Measurements from ENCODE around the gene DAP3. TPM values are rescaled to one million over a fixed set of nuclear protein-coding genes. Genes with fewer than 3 reads are reported as not detected.
"Not testable (repeated sequence)": the region's sequence is repeated elsewhere in the genome, so short reads cannot be mapped to it uniquely, and the experiment has no call there.

DAP3 gene
- total and polyA plus RNA-seq, 7 donors: 82.3 to 145 (median 108) TPM

DNA sequence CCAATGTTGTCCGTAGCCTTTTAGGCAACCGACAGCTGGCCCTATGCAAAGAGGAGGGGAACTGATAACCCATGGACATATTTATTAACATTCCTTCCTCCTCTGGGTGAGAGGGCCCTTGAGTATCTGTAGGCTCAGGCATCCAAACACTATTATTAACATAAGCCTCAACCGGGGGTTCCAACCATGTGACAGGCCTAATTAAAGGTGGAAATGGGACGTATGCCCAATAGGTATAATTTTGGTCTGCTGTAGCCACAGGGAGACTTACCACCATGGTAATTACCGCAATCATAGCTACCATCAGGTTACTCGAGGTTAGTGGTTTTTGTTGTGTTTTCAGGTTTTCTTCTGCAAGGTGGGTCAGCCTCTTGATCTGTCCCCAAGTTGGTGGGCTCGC is 5.3 kb downstream of the DAP3 start:
- intact Hi-C loops (cut with DNase I): no loop called here
- Histone ChIP-seq H3K27me3 (ENCODE audit: insufficient read depth in 3 of 3, low read length in 2 of 3) (no peaks in the 10 kb centered on the region), H3K4me3 (no peak overlapping the region), H3K27ac (no peak overlapping the region), H3K4me1 (peaks cover 33% of the 10 kb centered on the region), H3K9me3 (no peaks in the 10 kb centered on the region), H3K36me3 (ENCODE audit: insufficient read depth in 1 of 2, low read depth in 1 of 2) (peaks cover 0 to 18% of the 10 kb centered on the region in 2 donors)
- DNase-seq (no peak), ATAC-seq (no peak)
- TF ChIP-seq, protein P1, sequence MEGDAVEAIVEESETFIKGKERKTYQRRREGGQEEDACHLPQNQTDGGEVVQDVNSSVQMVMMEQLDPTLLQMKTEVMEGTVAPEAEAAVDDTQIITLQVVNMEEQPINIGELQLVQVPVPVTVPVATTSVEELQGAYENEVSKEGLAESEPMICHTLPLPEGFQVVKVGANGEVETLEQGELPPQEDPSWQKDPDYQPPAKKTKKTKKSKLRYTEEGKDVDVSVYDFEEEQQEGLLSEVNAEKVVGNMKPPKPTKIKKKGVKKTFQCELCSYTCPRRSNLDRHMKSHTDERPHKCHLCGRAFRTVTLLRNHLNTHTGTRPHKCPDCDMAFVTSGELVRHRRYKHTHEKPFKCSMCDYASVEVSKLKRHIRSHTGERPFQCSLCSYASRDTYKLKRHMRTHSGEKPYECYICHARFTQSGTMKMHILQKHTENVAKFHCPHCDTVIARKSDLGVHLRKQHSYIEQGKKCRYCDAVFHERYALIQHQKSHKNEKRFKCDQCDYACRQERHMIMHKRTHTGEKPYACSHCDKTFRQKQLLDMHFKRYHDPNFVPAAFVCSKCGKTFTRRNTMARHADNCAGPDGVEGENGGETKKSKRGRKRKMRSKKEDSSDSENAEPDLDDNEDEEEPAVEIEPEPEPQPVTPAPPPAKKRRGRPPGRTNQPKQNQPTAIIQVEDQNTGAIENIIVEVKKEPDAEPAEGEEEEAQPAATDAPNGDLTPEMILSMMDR (IDR thresholded peaks at IDR 0.05): no peak
- 73 to 78% (median 74%) methylated on average over 7 of the region's 7 CpGs for WGBS, 3 donors

- Histone ChIP-seq H3K9me3 (no peaks in the 10 kb centered on the region), H3K27ac (no peak overlapping the region), H3K4me3 (no peak overlapping the region), H3K27me3 (ENCODE audit: insufficient read depth in 3 of 3, low read length in 2 of 3) (no peaks in the 10 kb centered on the region), H3K36me3 (ENCODE audit: insufficient read depth in 1 of 2, low read depth in 1 of 2) (peaks cover 0 to 18% of the 10 kb centered on the region in 2 donors), H3K4me1 (peaks cover 28% of the 10 kb centered on the region)
- ATAC-seq (peak in 3 of 4 donors; percentile 81 to 92 (median 90)), DNase-seq (no peak)
- 7 to 8% (median 7%) methylated on average over 4 of the region's 4 CpGs for WGBS, 3 donors
- intact Hi-C loops (cut with DNase I): no loop called here
- TF ChIP-seq, protein P1 (IDR thresholded peaks at IDR 0.05): no peak
Observed at GRCh38 chr1:155695072-155695471, 6.2 kb downstream of the DAP3 start.

- DNase-seq (no peak), ATAC-seq (no peak)
- Histone ChIP-seq H3K36me3 (ENCODE audit: insufficient read depth in 1 of 2, low read depth in 1 of 2) (peaks cover 0 to 16% of the 10 kb centered on the region in 2 donors), H3K27ac (no peak overlapping the region), H3K4me3 (no peak overlapping the region), H3K4me1 (peaks cover 23% of the 10 kb centered on the region), H3K9me3 (no peaks in the 10 kb centered on the region), H3K27me3 (ENCODE audit: insufficient read depth in 3 of 3, low read length in 2 of 3) (no peaks in the 10 kb centered on the region)
- 92 to 99% (median 97%) methylated on average over 3 of the region's 3 CpGs for WGBS, 3 donors
- intact Hi-C loops (cut with DNase I): no loop called here
- TF ChIP-seq, protein P1 (IDR thresholded peaks at IDR 0.05): no peak
Observed at GRCh38 chr1:155695608-155696007, 6.7 kb downstream of the DAP3 start.

- intact Hi-C loops (cut with DNase I): no loop called here
- peaks cover 0 to 6% of the 10 kb centered on the region in 2 donors for H3K36me3 ChIP-seq (ENCODE audit: insufficient read depth in 1 of 2, low read depth in 1 of 2)
- H3K9me3 ChIP-seq: no peaks in the 10 kb centered on the region
- no peak for ATAC-seq
- no peak for DNase-seq
- H3K27me3 ChIP-seq (ENCODE audit: insufficient read depth in 3 of 3, low read length in 2 of 3): no peaks in the 10 kb centered on the region
- TF ChIP-seq, protein P1 (IDR thresholded peaks at IDR 0.05): no peak
- H3K27ac ChIP-seq: no peak overlapping the region
- no peak overlapping the region for H3K4me3 ChIP-seq
- peaks cover 19% of the 10 kb centered on the region for H3K4me1 ChIP-seq
Observed at GRCh38 chr1:155696524-155696923, 7.6 kb downstream of the DAP3 start.

DNA sequence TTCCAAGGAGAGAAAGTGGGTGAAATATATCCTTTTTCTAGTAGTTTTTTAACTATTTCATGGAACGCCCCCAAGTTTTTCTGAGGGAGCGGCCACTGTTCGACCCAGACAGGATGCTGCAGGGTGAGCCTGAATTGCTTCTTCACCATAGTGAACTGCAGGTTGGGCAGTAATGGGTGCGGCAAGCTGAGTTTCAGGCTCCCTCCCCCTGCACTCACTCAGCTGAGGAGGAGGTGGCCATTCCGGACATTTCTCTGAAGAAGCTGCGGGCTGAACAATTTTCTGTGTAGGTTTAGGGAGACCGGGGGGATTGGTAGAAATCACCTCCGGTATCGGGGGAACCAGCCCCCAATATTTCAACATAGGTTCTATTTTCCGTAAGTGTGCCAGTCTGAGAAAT is 8.2 kb downstream of the DAP3 start:
- no peak for ATAC-seq
- Histone ChIP-seq H3K9me3 (no peaks in the 10 kb centered on the region), H3K36me3 (ENCODE audit: insufficient read depth in 1 of 2, low read depth in 1 of 2) (peaks cover 0 to 1% of the 10 kb centered on the region in 2 donors), H3K4me3 (no peak overlapping the region), H3K27me3 (ENCODE audit: insufficient read depth in 3 of 3, low read length in 2 of 3) (no peaks in the 10 kb centered on the region), H3K4me1 (peaks cover 19% of the 10 kb centered on the region), H3K27ac (no peak overlapping the region)
- DNase-seq: no peak
- intact Hi-C loops (cut with DNase I): no loop called here
- TF ChIP-seq, protein P1 (IDR thresholded peaks at IDR 0.05): no peak
- 90 to 94% (median 94%) methylated on average over 10 of the region's 10 CpGs for WGBS, 3 donors

GRCh38 chr1:155697616-155698015 is 8.7 kb downstream of the DAP3 start:
- ATAC-seq; H3K4me3 ChIP-seq; intact Hi-C loops (cut with DNase I); H3K36me3 ChIP-seq (ENCODE audit: insufficient read depth in 1 of 2, low read depth in 1 of 2); DNase-seq; H3K9me3 ChIP-seq; H3K27ac ChIP-seq; H3K27me3 ChIP-seq (ENCODE audit: insufficient read depth in 3 of 3, low read length in 2 of 3): not testable (repeated sequence)
- 86 to 91% (median 88%) methylated on average over 11 of the region's 11 CpGs for WGBS, 3 donors
- H3K4me1 ChIP-seq: peaks cover 19% of the 10 kb centered on the region
